Measurements from ENCODE around the gene WNK2.

GRCh38 chr9:93194221-93194625 is 10.3 kb downstream of the WNK2 start:
- no peak for TF ChIP-seq CTCF (IDR thresholded peaks at IDR 0.05; ENCODE audit: low read depth, low read length)
- no peak for TF ChIP-seq POLR2A (IDR thresholded peaks at IDR 0.05; ENCODE audit: extremely low read depth, insufficient read length)
- TF ChIP-seq MYC (IDR thresholded peaks at IDR 0.05; ENCODE audit: low read depth, low read length): no peak
- no peak for TF ChIP-seq MAX (IDR thresholded peaks at IDR 0.05; ENCODE audit: low read depth, low read length)
